MM.1S (cell line): Measurements from ENCODE around the gene TTC33.

ENCODE experiments used
- CTCF ChIP-seq: fragments of 300-600 bp; sonication (generic); IDR thresholded peaks from 2 replicates; pipeline ENCODE4 v1.5.1; 2016; ENCODE audit warnings: antibody characterized with exemption, low read length, mixed read lengths
- EZH2 ChIP-seq: fragments of 300-600 bp; sonication (generic); optimal IDR thresholded peaks from 2 replicates; pipeline ENCODE3; 2017; ENCODE audit warnings: low read depth, mild to moderate bottlenecking, antibody characterized with exemption, low read length, mixed read lengths
- EZH2phosphoT487 ChIP-seq: fragments of 300-600 bp; sonication (generic); IDR thresholded peaks from 2 replicates; pipeline ENCODE4 v1.6.1; 2018; ENCODE audit warnings: antibody characterized with exemption, low read length

DNA sequence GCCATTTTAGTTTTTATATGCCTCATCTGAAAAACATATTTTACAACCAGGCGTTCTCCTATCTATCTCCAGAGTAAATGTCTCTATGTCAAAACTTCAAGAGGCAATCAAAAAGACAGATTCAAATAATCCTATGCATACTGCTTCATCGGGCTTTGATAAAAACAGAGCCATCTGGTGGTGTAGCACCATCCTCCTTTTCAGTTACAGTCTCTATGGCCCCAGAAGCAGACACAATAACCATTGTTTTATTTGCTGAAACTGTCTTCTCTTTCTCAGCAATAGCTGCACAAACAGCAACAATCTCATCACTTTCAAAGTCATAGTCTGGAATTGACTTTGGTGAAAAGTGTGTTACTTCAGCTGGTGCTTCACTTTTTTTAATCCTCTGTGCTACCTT, 39.8 kb downstream of the TTC33 start:
- TF ChIP-seq CTCF (peak; percentile 8; the same call in 1 of the 2 replicates), EZH2 (no peak), EZH2phosphoT487 (no peak)
